Adrenal gland (tissue), 5 donors: Measurements from ENCODE around the gene NUBP2.

ENCODE experiments used
- POLR2A ChIP-seq, 2 donors: fragments of 450-650 bp; IDR thresholded peaks; one replicate each; pipeline ENCODE4 v1.6.1; 2017; ENCODE audit warnings: antibody characterized with exemption in 2 of 2, mild to moderate bottlenecking in 2 of 2, moderate library complexity in 1 of 2
- TF ChIP-seq, protein P1 (sequence below), 6 experiments: fragments of 450-650 bp in 4 of 6; fragments of 200-600 bp in 2 of 6; sonication (generic) in 1 of 6; IDR thresholded peaks; 1 replicate in 5 of 6; 2 replicates in 1 of 6; pipeline versions ENCODE4 v1.5.1 to v1.8.0; 2016 to 2021; ENCODE audit warnings: antibody characterized with exemption in 6 of 6, mild to moderate bottlenecking in 2 of 6, moderate library complexity in 1 of 6
- donor health status: DM: no; HTN: no; CAD: no.

DNA sequence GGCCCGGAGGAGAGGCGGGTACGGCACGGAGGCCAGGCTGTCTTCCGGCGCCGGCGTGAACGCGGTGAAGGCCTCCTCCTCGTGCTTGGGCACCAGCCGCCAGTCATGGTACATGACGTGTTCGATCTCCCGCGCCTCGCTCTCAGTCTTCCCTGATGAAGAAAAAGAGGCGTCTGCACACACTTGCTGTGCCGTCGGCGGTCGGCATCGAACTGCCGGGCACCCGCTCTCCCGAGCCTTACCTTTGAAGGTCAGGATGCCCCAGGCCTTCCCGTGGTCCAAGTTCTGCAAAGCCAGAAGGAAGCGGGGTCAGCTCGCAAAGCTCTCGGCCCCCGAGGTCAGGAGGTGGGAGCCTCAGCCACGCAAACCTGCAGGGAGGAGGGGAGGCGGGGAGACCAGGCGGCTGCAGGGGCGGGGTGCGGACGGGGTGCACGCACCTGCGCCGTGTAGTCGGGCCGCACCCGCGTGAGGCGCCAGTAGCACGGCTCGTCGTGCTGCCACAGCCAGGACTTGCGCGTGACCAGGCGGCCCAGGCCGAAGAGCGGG, 10.3 kb upstream of the NUBP2 start, which contains the start of gene EME2:
- TF ChIP-seq POLR2A (IDR thresholded peaks at IDR 0.05), result no peak
- TF ChIP-seq, protein P1, sequence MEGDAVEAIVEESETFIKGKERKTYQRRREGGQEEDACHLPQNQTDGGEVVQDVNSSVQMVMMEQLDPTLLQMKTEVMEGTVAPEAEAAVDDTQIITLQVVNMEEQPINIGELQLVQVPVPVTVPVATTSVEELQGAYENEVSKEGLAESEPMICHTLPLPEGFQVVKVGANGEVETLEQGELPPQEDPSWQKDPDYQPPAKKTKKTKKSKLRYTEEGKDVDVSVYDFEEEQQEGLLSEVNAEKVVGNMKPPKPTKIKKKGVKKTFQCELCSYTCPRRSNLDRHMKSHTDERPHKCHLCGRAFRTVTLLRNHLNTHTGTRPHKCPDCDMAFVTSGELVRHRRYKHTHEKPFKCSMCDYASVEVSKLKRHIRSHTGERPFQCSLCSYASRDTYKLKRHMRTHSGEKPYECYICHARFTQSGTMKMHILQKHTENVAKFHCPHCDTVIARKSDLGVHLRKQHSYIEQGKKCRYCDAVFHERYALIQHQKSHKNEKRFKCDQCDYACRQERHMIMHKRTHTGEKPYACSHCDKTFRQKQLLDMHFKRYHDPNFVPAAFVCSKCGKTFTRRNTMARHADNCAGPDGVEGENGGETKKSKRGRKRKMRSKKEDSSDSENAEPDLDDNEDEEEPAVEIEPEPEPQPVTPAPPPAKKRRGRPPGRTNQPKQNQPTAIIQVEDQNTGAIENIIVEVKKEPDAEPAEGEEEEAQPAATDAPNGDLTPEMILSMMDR (IDR thresholded peaks at IDR 0.05), result no peak
